NCI-H460 (cell line): ENCODE results near the gene ROCK1. TPM values are rescaled to one million over a fixed set of nuclear protein-coding genes. Genes with fewer than 3 reads are reported as not detected.
"Not testable (repeated sequence)": the region's sequence is repeated elsewhere in the genome, so short reads cannot be mapped to it uniquely, and the experiment has no call there.

Experiments
- DNase-seq: peaks from one replicate; pipeline ENCODE4 v3.0.0-alpha.2; 2016; ENCODE audit warnings: low read depth; ENCODE audit errors: extremely low read depth
- polyA plus RNA-seq: library from polyadenylated mRNA; depleted of rRNA; stranded (reverse); fragments of >200 nt; gene quantifications from 2 replicates; pipeline ENCODE4 v1.2.3, GENCODE V29; 2014; cell fraction: nucleus; rRNA removed
- total RNA-seq: library from RNA; depleted of rRNA; stranded (reverse); fragments of >200 nt; shearing (Covaris generic); gene quantifications from 2 replicates; pipeline ENCODE4 v1.2.3, GENCODE V29; 2014; rRNA removed

The ROCK1 gene
- 18.7 and 24.1 TPM in 2 replicates for total RNA-seq
- 8.5 and 27.8 TPM in 2 replicates for polyA plus RNA-seq

GRCh38 chr18:21111346-21112139 lies at the start of gene ROCK1:
Gene ROCK1 (minus strand): TSS chr18:21111813. CDS start chr18:21110910, 903 bp downstream.
- peak; percentile 87 for DNase-seq

- DNase-seq: no peak
Observed at GRCh38 chr18:21155443-21155842, 43.8 kb upstream of the ROCK1 start.

GRCh38 chr18:21146016-21146415 lies 34.4 kb upstream of the ROCK1 start:
- DNase-seq: no peak

DNA sequence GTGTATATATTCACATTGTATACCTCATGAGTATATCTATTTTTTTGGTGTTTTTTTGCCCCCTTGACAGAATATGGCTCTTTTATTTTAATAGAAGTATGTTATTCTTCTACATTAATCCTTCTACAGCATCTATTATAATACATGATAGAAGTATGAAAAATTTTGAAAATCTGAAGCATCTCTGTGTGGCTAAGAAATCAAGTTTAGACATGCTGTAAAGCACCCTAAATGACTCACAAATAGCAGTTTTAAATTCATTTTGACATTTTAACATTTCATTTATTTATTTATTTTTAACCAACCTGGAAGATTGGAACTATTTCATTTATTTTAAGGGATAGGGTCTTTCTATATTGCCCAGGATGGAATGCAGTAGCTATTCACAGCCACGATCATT lies 33.8 kb upstream of the ROCK1 start:
- no peak for DNase-seq

DNA sequence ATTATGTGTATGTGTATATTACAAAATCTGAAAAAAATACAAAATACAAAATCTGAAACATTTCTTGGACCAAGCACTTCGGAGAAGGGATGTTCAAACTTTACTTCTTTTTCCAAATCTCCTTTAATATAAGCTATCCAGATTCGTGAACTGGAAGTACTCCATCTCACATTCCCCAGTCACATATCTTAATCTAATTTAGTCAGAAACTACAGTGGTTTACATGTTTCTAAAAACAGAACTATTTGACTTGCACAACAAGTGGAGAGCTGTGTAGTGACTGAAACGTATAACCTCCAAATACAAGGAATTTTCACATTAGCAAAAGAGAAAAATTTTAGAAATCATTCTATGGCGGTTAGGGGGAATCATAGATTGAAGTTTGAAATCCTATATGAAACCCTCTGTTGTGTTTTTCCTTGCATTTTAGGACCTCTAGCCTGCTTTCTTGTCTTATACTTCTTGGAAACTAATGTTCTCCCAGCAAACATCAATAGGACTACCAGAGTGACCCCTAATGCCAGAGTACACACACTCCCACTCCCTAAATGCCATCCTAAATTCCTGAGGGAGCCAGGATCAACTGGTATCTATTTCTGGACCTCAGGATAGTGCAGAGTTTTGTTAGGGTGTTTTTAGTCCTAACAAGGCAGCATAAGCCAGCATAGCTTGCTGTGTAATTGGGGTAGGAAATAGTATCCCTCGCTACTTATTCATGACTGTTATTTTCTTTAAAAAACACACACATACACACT lies 30.2 kb upstream of the ROCK1 start:
- DNase-seq: no peak

DNA sequence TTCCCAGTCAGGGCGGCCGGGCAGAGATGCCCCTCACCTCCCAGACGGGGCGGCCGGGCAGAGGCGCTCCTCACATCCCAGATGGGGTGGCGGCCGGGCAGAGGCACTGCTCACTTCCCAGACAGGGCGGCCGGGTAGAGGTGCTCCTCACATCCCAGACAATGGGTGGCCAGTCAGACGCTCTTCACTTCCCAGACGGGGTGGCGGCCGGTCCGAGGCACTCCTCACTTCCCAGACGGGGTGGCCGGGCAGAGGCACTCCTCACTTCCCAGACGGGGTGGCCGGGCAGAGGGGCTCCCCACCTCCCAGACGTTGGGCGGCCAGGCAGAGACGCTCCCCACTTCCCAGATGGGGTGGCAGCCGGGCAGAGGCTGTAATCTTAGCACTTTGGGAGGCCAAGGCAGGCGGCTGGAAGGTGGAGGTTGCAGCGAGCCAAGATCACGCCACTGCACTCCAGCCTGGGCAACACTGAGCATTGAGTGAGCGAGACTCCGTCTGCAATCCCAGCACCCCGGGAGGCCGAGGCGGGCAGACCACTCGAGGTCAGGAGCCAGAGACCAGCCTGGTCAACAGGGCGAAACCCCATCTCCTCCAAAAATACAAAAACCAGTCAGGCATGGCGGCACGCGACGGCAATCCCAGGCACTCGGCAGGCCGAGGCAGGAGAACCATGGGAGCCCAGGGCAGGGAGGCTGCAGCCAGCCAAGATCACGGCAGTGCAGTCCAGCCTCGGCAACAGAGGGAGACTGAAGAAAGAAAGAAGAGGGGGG lies 26.3 kb upstream of the ROCK1 start:
- DNase-seq: not testable (repeated sequence)

GRCh38 chr18:21134895-21135294 lies 23.3 kb upstream of the ROCK1 start:
- DNase-seq: no peak

GRCh38 chr18:21132398-21132918 lies 20.8 kb upstream of the ROCK1 start:
- DNase-seq: no peak

- no peak for DNase-seq
Observed at GRCh38 chr18:21131698-21132227, 20.1 kb upstream of the ROCK1 start.

GRCh38 chr18:21129566-21130216 lies 18.1 kb upstream of the ROCK1 start:
- no peak for DNase-seq

DNA sequence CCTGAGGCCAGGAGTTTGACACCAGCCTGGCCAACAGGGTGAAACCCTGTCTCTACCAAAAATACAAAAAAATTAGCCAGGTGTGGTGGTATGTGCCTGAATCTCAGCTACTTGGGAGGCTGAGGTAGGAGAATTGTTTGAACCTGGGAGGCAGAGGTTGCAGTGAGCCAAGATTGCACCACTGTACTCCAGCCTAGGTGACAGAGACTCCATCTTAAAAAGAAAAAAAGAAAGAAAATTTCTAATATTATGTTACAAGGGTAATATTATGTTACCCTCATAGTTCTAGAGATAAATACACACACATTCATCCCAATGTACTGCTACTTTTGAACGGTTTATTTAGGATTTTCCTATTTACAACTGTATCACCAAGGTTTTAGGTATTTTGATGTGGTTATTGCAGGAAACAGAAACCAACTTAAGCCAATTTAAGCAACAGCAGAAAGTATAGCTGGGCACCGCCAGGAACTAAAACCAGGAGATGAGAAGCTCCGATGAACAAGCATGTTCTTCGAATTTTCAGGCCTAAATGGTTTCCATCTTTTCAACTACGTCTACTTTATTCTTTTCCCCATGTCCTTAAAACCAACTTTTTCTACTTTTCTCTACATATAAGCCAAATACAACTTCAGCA lies 11.8 kb upstream of the ROCK1 start:
- DNase-seq: no peak

- DNase-seq: no peak
Observed at GRCh38 chr18:21118806-21119205, 7.2 kb upstream of the ROCK1 start.

DNA sequence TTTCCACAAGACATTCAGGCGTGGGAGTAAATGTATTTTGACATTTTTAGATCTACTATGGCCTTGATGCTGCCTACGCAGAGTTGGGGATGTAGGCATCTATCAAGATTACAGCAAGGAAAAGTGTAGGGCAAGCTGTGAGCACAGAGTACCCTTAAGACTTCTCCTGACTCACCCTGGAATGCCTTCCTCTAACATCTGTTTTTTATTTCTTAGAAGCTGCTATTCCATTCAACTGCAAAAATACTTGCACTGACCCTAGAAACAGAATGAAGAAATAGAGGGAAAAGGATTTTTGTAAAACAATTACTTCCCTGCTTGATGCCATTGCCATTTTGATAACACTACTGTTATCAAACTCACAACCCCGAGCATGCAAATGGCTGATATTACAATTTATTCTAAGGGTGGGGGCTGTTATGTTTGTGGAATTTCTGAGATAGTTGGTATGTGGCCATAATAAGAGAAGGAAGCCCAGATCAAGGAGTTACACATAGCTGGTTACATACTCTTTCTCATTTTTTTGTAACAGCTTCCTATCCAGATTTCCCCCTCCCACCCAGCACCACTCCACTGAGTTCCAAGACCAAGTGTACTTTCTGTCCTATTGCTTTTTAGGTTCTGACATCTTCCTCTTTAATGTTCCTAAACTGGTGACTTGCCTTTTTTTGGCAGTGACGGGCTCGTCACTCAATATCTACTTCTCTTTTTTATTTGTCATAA lies 6.0 kb upstream of the ROCK1 start:
- DNase-seq: no peak

DNA sequence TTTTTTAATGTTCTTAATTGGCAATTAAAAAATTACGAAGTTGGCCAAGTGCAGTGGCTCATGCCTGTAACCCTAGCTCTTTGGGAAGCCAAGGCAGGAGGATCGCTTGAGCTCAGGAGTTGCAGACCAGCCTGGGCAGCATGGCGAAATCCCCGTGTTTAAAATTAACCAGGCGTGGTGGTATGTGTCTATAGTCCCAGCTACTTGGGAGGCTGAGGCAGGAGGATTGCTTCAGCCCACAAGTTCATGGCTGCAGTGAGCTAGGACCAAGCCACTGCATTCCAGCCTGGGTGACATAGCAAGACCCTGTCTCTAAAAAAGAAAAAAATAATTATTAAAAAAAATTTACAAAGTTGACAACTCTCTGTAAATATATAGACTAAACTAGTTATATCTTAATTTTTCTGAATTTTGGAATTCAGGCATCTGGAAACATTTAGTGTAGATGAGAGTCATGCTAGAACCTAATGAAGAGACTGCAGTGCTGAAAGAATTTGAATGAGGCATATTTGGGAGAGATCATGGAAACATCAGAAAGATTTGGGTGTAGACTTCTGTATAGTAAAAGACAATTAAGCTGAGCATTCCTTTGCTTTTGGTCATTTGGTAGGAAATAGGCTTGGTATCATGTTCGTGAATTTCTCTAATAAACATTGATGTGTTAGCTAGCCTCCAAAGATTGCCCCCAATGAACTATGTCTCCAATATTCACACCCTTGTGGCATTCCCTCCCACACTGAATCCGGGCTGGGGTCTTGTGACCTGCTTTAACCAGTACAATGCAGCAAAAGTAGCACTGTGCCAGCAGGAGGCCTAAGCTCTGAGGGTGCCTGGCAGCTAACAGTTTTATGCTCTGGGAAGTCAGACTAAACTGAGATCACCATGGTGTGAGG lies 4.2 kb upstream of the ROCK1 start:
- DNase-seq: no peak

DNA sequence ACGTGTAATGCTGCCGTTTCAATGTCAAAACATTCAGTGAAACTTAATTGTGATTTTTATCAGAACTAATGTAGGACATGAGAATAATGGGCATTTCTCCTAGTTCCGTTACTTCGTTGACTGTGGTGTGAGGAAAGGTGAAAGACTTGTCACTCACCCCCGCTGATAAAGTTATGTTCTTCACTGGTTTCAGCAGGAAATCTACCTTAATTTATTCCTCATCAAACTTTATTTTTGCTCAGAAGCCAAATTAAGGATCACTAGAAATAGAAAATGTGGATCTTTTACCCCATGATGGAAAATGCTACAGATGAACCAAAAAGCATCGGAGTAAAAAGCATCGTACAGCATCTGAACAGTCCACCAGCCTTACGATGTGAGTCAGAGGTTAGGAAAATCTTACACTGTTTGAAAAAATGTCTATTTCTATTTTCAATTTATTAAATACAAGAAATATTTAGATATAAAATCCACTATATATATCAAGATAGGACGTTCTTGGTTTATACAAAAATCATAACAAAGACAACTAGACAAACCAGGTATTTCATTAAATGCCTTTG lies 1.0 kb upstream of the ROCK1 start:
- DNase-seq: no peak

DNA sequence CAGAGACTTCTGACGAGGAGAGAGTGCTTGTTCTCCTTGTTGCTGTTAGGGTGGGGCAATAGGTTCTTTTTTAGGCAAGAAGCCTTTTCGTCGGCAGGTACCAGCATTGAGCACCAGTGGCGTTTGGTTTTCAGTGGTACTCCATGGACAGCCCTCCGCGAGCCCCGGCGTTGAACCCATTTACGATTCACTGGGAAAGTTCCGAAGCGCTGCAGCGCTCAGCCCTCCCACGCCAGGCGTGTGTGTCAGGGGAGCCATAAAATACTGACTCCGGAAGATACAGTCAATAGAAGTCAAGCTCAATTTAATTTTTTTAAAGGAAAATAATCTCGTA lies 494 bp upstream of the ROCK1 start:
- DNase-seq: no peak

GRCh38 chr18:21110713-21111345 lies 784 bp downstream of the ROCK1 start:
- DNase-seq: no peak
